Tibial nerve (tissue), 4 donors: ENCODE measurements around the gene SCARF1.

ENCODE experiments used
- CTCF ChIP-seq, 5 experiments: fragments of 200-600 bp in 3 of 5; fragments of 450-650 bp in 2 of 5; sonication (generic) in 3 of 5; IDR thresholded peaks; one replicate each; pipeline ENCODE4 v1.5.1; 2016 to 2019; ENCODE audit warnings: antibody characterized with exemption in 5 of 5, mild to moderate bottlenecking in 3 of 5, moderate library complexity in 2 of 5
- EP300 ChIP-seq, 2 donors: sonication (generic); formaldehyde crosslinking; IDR thresholded peaks; one replicate each; pipeline ENCODE4 v1.6.1; 2017; ENCODE audit warnings: antibody characterized with exemption in 2 of 2, mild to moderate bottlenecking in 1 of 2
- POLR2A ChIP-seq, 2 donors: fragments of 450-650 bp; IDR thresholded peaks; one replicate each; pipeline ENCODE4 v1.6.1; 2017; ENCODE audit warnings: antibody characterized with exemption in 2 of 2, mild to moderate bottlenecking in 2 of 2, moderate library complexity in 2 of 2

GRCh38 chr17:1608676-1609075 is 36.9 kb downstream of the SCARF1 start:
- TF ChIP-seq CTCF (IDR thresholded peaks at IDR 0.05) (no peak), POLR2A (IDR thresholded peaks at IDR 0.05) (no peak), EP300 (IDR thresholded peaks at IDR 0.05) (no peak)
